ENCODE data around the gene PRR27.

- no peak for TF ChIP-seq SMAD1 (IDR thresholded peaks at IDR 0.05; ENCODE audit: low read depth, partially characterized antibody)
- TF ChIP-seq CTCF (IDR thresholded peaks at IDR 0.05 in 2 of 3, conservative IDR thresholded peaks at IDR 0.05 in 1 of 3; ENCODE audit: control insufficient read depth in 2 of 3, extremely low read depth in 1 of 3, insufficient read depth in 1 of 3, low read depth in 3 of 3, low read length in 3 of 3) = no peak
- no peak for TF ChIP-seq CREM (IDR thresholded peaks at IDR 0.05; ENCODE audit: low read depth)
- no peak for TF ChIP-seq MAX (IDR thresholded peaks at IDR 0.05; ENCODE audit: low read depth, low read length)
- no peak for TF ChIP-seq POLR2A (IDR thresholded peaks at IDR 0.05; ENCODE audit: low read depth, low read length)
- no peak for TF ChIP-seq BCLAF1 (IDR thresholded peaks at IDR 0.05)
Measured at GRCh38 chr4:70183940-70184246, 29.9 kb downstream of the PRR27 start.
